ENCODE results near the gene CCDC77.
"Not testable (repeated sequence)": the region's sequence is repeated elsewhere in the genome, so short reads cannot be mapped to it uniquely, and the experiment has no call there.

The CCDC77 gene

DNA sequence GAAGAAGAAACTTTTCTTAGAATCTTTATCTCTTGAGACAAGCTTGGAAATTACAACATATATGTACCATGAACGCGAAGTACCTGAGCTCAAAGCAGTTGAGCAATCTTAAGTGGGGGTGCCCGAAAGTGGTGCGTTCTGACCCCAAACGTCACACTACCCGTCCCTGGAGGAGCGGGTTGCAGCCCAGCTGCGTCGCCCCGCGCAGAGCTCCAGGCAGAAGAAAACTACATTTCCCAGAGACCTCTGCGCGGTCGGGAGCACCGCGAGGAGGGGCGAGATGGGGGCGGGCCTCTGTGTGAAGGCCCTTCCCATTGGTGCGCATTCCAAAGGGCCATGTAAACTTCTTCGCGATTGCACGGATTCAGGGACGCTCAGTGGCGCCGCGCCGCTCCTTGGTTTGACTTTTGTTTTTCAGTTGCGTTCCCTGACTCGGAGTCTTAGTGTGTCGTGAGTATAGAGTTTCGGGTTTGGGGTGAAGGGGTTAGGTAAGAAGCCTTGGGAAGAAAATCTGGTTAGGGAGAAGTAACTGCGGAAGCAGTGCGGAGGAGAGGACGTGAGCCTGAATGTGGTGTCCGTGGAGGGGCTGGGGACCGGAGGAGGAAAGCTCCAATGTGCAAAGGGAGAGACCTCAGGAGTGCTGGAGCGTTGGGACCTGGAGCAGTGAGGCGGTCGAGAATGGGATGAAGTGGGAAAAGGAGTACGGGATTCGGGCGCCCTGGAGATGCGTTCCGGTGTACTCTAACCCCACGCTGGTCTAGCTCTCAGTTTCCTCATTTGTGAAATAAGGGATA lies at the start of gene CCDC77:
Gene CCDC77 (plus strand): TSS at position 410 of the 794 bp plus-strand sequence. CDS start 7,740 bp downstream, outside the sequence.
- DNase-seq = no peak

DNA sequence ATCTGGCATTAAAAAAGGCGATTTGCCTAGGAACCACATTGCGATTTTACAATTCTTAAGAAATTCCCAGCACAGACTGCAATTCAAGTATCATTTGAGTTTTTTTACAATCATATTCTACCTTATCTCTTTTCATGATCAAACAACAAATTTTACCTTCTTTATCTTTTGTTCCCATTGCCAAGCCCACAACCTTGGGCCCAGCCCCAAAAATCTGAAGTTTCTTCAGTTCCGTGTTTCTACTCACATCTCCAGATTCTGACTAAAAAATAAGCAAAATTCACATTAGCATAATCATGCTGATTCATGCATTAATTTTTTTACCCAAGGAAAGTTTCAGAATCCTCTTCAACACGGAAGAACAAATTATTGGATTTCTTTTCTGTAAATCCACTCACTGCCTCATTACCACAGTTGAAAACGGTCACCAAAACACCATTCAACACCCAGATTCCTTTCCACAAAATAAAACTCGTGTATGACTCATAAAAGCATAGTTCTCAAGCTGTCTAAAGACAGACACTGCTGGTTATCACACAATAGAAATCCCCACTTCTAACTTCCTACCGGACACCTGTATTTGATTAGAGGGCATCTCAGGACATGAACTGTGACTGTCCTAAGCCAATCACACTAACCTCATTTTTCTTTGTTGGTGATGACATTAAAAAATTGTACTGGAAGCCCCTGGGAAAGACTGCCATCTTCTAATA lies 45.0 kb upstream of the CCDC77 start:
- DNase-seq = no peak

DNA sequence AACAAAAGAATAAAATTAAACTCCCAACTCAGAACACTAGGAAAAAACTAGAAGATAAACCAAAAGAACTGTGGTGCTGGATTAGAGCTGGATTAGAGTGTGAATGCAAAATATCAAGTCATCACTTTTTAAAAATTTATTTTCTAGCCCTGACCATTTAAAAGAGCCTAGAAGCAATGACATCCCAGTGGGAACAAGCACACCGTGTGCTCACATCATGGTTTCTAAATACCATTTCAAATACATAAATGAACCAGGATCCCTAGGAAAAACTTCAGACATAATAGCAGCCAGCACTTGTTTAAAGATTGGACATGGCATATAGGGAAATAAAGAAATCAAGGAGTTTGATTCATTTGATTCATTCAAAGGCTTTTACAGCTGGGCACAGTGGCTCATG lies 42.4 kb upstream of the CCDC77 start:
- no peak for DNase-seq

DNA sequence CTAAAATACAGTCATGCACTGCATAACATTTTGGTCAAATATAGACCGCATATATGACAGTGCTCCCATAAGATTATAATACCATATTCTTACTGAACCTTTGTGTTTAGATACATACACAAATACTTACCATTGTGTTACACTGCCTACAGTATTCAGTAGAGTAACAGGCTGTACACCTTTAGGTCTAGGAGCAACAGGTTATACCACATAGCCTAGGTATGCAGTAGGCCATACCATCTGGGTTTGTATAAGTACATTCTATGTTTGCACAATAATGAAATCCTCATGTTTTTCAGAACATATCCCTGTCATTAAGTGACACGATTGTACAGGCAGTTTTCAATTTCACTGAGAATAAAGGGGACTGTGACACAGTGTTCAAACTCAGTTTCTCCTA lies 34.6 kb upstream of the CCDC77 start:
- no peak for DNase-seq

DNA sequence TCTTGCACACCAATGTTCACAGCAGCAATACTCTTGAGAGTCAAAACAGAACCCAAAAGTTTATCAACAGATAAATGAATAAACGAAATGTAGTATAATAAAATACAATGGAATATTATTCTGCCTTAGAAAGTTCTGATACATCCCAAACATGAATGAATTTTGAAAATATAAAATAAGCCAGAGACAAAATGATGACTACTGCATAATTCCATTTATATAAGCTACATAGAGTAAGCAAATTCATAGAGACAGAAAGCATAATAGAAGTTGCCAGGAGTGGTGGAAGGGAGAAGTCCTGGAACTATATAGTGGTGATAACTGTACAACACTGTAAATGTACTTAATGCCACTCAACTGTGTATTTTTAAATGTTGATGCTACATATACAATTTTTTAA lies 33.5 kb upstream of the CCDC77 start:
- no peak for DNase-seq

DNA sequence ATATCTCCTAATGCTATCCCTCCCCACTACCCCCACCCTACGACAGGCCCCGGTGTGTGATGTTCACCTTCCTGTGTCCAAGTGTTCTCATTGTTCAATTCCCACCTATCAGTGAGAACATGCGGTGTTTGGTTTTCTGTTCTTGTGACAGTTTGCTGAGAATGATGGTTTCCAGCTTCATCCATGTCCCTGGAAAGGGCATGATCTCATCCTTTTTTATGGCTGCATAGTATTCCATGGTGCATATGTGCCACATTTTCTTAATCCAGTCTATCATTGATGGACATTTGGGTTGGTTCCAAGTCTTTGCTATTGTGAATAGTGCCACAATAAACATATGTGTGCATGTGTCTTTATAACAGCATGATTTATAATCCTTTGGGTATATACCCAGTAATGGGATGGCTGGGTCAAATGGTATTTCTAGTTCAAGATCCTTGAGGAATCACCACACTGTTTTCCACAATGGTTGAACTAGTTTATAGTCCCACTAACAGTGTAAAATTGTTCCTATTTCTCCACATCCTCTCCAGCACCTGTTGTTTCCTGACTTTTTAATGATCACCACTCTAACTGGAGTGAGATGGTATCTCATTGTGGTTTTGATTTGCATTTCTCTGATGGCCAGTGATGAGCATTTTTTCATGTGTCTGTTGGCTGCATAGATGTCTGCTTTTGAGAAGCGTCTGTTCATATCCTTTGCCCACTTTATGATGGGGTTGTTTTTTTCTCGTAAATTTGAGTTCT lies 30.5 kb upstream of the CCDC77 start:
- DNase-seq = not testable (repeated sequence)

DNA sequence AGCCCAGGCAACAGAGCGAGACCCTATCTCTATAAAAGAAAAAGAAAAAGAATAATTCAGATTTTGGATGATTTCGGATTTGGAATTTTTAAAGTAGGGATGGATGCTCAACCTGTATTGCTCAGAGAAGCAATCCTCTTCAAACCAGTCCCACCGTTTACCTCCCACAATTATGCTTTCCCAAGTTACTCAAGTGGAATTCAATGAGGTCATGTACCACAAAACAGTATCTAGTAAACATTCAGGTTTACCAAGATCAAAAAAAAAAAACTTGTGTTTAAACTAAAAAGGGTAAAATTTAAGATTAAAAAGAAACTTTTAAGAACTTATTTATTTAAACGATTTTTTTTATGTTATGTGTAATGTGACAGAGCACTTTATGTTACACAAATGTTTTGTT lies 14.8 kb upstream of the CCDC77 start:
- no peak for DNase-seq

DNA sequence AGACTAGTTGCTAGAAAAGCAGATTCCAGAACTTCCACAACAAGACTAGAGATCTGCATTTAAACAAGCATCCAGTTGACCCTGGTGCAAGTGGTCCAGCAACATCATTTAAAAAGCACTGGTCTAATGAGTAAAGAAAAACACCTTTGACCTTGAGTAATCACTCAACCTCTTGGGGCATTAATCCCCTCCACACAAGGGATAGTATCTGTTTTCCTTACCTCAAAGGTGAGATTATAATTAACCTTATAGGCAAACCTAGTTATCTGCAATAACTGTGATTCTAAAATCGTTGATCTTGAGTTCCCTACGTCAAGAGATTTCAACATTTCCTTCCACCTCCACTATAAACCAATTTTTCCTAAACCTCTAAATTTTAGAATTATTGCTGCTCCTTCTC lies 13.4 kb upstream of the CCDC77 start:
- DNase-seq = no peak

DNA sequence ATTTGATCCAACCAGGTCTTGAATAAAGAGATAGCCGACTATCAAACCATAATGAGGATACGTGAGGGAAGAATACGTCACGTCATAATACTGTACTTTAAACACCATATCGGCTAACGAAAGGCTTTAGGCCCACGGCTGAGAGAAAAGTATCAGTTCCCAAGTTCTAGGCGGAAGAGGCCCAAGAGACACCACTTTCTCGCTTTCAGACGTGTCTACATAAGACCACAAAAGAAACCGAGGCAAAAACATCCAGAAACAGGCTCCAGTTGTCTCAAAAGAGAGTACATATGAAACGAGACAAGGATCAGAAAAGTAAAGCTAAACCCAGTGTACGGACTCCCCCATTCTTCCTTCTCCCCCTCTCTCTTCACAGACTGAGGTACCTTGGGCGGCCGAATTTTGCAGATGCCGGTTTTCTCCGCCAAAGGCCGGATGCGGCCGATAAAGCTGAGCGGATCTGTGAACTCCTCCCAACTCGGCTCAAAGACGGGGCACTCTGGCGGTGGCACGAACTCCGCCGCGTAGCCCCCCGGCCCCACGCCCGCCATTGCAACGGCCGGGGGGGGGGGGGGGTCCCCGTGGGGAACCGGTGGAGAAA lies 12.8 kb upstream of the CCDC77 start:
- no peak for DNase-seq

DNA sequence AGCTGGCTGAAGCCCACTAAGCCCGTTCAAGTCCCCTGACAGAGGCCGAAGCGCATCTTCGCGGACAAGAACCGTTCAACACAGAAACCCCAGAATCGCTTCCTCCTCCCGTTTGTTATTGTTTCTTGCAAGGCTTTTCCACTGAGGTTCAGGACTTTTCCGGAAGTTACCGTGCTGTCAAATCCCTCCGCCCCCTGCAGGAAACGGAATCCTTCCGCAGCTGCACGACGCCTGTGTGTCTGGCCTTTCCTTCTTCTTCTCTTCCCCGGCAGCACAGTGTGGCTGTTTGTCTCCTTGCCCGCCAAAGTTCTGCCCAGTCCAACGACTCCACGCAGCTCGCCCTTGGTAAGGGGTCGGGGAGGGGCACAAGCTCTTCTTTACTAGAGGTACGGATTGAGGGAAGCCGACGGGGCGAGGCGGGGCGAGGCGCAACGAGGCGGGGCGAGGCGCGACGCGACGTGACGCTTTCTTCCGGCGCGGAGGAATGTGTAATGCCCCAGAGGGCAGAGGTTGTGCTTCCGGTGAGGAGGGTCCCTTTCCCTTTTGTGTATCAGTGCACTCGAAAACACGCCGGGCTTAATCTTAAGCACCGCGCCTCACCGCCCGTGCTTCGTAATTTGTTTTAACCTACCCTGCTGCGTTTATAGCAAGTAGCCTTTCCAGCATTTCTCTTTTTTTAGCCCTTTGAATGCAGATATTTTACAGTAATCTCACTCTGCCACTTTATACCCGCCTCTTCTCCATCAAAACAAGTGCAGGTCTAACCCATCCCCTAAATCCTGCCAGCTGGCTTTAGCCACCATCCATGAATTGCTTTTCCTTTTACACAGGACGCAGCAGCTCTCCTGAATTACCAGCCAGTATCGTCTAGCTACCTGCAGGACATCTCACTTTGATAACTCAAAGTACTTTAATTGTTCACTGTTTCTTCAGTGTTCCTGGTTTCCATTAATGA lies 12.0 kb upstream of the CCDC77 start, which contains the start of gene KDM5A:
Gene KDM5A (minus strand): TSS at position 179 of the 955 bp plus-strand sequence. CDS start 229 bp downstream, outside the sequence.
- DNase-seq = no peak

DNA sequence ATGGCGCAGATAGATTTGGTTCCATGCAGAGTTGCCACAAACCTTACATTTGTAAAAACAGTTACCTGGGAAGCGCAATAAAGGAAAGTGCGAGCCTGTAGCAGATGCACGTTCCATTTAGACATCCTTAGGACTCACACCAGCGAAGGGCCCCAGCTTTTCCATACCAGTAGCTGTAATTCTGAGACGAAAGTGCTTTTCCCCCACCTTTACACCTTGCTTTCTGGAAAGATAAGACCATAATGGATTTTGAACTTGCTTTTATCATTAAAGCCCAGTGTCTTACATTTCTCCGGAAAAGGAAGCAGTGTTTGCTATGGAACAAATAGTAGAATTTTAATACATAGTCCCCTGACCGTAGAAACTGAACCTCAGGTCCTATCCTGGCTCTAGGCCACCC lies 616 bp upstream of the CCDC77 start:
- no peak for DNase-seq

DNA sequence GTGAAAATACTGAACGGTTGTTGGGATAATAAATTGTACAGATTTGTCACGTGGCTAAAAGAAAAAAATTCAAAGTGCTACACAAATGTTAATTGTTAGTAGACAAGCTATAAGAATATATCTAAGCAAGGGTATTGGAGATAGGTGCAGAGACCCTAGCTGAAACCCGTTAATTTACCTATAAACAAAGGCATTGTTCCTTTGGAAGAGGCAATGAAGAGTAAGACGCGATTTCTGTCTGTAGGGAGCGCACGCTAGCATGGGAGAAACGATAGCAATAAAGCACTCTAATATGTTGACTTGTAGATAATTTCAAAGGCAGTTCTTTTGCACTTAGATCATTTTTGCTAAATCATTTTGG lies 565 bp downstream of the CCDC77 start:
- DNase-seq = no peak

DNA sequence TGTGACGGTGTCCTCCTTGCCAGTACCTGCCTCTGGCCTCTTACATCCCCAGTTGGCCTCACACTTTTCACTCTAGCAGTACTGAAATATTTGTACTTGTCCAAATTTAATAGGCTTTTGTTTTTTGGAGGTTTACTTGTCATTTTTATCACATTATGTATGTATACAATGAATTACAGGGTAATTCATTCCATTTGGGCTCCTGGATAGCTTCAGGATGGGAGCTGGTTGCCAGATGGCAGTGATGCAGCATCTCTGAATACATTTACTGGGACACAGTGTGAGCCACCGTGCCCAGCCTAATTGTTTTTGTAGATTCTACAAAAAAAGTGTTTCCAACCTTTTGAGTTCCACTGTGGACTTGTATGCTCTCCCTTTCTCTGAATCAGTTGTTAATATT lies 13.4 kb downstream of the CCDC77 start:
- DNase-seq = no peak

DNA sequence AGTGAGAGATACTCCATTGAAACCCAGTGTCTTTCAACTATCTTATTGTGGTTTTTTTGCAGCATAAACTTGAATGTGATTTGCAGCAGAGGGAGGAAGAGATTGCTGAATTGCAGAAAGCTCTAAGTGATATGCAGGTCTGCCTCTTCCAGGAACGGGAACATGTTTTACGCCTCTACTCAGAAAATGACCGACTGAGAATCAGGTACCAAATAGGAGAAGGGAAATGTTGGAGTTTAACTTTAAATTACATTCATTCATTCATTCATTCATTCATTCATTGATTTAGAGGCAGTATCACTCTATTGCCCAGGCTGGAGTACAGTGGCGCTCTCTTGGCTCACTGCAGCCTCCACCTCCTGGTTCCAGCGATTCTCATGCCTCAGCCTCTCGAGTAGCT lies 17.0 kb downstream of the CCDC77 start:
- no peak for DNase-seq

DNA sequence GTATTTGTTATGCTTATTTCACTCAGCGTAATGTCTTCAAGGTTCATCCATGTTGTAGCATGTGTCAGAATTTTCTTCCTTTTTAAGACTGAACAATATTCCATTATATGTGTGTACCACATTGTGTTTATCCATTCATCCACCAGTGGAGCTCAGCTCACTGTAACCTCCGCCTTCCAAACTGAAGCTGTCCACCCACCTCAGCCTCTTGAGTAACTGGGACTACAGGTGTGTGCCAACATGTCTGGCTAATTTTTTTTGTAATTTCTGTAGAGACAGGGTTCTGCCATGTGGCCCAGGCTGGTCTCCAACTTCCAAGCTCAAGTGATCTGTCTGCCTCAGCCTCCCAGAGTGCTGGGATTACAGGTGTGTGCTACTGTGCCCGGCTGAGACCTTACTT lies 21.1 kb downstream of the CCDC77 start:
- DNase-seq = no peak

DNA sequence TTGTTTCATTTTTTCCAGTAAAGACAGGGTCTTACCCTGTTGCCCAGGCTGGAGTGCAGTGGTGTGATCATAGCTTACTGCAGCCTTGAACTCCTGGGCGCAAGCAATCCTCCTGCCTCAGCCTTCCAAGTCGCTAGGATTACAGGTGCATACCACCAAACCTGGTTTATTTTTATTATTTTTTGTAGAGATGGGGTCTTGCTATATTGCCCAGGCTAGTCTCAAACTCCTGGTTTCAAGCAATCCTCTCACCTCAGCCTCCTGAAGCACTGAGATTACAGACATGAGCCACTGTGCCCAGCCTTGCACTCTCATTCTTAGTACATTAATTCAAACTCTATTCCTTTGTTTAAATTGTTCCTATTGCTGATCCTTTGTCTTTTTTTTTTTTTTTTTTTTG lies 34.3 kb downstream of the CCDC77 start:
- not testable (repeated sequence) for DNase-seq

DNA sequence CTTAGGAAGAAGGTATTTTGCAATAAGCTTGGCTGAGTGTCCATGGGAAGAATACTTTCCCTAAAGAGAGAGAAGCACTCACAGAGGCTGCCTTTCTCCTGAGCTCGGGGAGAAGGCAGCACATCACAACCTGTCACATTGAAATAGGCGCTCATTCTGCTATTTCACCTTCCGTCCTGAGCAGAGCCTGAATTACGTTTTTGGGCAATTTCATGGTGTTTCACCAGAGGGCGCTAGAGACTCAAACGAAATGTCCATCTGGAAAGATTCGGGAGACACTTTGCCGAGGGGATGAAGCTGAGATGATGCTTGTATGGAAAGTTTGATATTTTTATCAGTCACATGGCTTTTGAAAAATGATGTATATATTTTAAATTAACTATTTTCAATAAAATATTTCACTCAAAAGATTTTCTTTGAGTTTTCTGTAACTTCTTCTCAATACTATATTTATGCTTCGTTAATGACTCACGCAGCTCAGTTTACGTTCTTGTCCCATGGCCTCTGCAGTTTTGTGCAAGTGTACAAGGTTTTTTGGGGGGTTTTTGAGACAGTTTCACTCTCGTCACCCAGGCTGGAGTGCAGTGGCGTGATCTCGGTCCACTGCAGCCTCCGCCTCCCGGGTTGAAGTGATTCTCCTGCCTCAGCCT lies 40.9 kb downstream of the CCDC77 start:
- peak; percentile 26 to 51 for DNase-seq

DNA sequence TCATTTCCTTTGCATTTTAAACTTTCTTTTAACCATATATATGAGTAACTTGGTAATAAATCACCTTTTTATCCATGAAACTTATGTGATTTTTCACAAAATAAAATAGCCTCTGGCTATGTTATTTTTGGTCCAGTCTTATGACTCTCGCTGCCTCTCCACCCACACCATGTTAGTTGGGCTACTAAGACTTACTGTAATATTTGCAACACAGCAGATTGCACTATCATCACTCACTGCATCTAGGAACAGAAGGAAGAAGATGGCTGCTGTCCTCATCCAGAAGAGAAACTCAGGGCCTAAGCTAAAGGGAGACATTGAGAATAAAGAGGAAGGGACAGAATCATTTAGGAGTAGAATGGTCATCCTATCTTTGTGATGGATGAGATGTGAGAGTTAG lies 45.7 kb downstream of the CCDC77 start:
- no peak for DNase-seq

DNA sequence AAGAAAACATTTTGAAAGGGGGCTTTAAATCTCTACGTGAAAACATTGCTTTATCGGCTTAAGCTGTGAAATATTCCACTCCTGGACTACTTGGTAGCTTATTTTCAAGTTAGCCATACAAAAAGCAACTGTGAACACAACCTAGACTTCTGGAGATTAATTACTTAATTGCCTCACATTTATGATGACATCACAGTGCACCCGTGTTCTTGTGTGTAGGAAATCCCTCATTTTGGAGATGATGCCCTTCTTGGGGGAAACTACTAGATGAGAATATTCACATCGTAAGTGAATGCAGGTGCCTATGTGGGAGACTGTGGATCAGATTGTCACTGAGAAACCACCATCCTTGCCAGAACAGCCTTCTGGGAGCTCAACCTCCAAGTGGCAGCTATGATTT lies 47.8 kb downstream of the CCDC77 start:
- no peak for DNase-seq

DNA sequence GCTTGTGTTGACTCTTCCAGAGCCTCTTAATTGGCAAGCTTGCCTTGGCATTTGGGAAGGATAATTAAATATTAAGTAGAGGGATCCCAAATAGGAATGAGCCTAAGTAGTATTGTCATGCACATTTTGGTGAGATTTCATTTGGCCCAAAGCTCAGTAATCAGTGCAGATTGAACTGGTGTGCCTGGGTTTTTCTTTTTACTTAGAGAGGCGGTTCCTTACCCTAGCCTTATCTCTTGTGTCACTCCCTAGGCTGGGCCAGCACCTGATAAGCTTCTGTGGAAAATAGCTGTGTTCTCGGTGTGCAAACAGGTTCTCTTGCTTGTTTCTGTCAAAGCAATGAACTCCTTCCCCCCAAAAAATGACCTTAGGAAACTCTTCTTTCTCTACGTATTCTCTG lies 49.0 kb downstream of the CCDC77 start:
- no peak for DNase-seq

DNA sequence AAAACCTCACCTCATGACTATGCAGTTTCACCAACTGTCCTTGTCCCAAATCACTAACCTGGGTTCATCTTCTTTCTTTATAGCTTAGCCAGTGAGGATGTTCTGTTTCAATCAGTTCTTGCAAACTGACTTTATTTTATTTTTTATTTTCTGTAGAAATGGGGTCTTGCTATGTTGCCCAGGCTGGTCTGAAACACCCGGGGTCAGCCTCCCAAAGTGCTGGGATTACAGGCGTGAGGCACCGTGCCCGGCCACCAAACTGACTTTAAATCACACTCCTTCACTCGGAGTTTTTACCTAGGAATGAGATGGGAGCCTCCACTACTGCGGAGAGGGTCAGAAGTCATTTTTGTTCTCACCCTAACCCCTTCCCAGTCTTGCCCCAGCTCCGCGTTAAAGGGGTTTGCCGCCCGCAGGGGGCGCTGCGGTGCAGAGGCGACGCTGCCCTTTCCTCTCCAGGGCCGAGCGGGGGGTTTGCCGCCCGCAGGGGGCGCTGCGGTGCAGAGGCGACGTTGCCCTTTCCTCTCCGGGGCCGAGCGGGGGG lies 51.3 kb downstream of the CCDC77 start:
- peak in 1 of 2 experiments; percentile 10 for DNase-seq
